Measurements from ENCODE around the gene GALM. TPM values are rescaled to one million over a fixed set of nuclear protein-coding genes. Genes with fewer than 3 reads are reported as not detected.

The GALM gene
- total and polyA plus RNA-seq, 4 donors, result 20.5 to 32.8 (median 26.1) TPM

DNA sequence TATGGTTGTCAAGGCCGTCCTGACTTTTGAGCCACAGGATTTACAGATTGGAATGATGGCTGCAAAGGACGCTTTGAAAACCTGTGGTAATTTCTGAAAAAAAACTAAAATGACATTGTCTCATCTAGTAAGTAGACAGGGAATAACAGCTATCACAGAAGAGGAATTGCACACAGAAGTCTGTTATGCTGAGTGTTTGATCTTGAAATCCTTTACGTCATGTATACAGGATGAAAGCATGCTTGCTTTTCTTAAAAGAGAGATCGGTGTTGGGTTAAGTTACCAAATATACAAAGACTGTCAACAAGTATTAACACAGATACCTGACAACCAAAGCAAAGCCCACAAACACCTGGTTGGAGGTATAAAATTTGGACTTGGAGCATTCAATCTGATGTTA is 97.8 kb downstream of the GALM start:
- peaks cover 2 to 9% (median 4%) of the 10 kb centered on the region in 4 donors for H3K4me1 ChIP-seq (ENCODE audit: control insufficient read depth in 4 of 4, insufficient read depth in 4 of 4, low read length in 3 of 4)
- no peak overlapping the region for H3K27ac ChIP-seq (ENCODE audit: low read depth in 1 of 2, low read length in 2 of 2)
- DNase-seq (ENCODE audit: low spot score), result no peak
- H3K9me3 ChIP-seq (ENCODE audit: control insufficient read depth in 4 of 4, low read length in 3 of 4), result no peaks in the 10 kb centered on the region
- H3K27me3 ChIP-seq (ENCODE audit: control insufficient read depth in 4 of 4, insufficient read depth in 4 of 4, low read length in 3 of 4), result no peaks in the 10 kb centered on the region
- 97% methylated on average over 4 of the region's 4 CpGs for WGBS
- H3K36me3 ChIP-seq (ENCODE audit: control insufficient read depth in 4 of 4, insufficient read depth in 3 of 4, low read depth in 1 of 4, low read length in 3 of 4), result no peaks in the 10 kb centered on the region
- H3K9ac ChIP-seq (ENCODE audit: low read depth in 1 of 2, low read length in 2 of 2), result no peak overlapping the region
- no peak overlapping the region for H3K4me3 ChIP-seq (ENCODE audit: low read depth in 1 of 3, low read length in 3 of 3)
- TF ChIP-seq EGR1 (IDR thresholded peaks at IDR 0.05; ENCODE audit: low read depth in 2 of 2) (no peak), GABPA (IDR thresholded peaks at IDR 0.05 in 1 of 2, conservative IDR thresholded peaks at IDR 0.05 in 1 of 2) (no peak), SP1 (IDR thresholded peaks at IDR 0.05) (no peak), FOXA2 (IDR thresholded peaks at IDR 0.05) (no peak), RAD21 (IDR thresholded peaks at IDR 0.05) (no peak)
- TF ChIP-seq, protein P1, sequence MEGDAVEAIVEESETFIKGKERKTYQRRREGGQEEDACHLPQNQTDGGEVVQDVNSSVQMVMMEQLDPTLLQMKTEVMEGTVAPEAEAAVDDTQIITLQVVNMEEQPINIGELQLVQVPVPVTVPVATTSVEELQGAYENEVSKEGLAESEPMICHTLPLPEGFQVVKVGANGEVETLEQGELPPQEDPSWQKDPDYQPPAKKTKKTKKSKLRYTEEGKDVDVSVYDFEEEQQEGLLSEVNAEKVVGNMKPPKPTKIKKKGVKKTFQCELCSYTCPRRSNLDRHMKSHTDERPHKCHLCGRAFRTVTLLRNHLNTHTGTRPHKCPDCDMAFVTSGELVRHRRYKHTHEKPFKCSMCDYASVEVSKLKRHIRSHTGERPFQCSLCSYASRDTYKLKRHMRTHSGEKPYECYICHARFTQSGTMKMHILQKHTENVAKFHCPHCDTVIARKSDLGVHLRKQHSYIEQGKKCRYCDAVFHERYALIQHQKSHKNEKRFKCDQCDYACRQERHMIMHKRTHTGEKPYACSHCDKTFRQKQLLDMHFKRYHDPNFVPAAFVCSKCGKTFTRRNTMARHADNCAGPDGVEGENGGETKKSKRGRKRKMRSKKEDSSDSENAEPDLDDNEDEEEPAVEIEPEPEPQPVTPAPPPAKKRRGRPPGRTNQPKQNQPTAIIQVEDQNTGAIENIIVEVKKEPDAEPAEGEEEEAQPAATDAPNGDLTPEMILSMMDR (IDR thresholded peaks at IDR 0.05; ENCODE audit: low read depth, low read length, missing input control), result no peak
- TF ChIP-seq, protein P2, sequence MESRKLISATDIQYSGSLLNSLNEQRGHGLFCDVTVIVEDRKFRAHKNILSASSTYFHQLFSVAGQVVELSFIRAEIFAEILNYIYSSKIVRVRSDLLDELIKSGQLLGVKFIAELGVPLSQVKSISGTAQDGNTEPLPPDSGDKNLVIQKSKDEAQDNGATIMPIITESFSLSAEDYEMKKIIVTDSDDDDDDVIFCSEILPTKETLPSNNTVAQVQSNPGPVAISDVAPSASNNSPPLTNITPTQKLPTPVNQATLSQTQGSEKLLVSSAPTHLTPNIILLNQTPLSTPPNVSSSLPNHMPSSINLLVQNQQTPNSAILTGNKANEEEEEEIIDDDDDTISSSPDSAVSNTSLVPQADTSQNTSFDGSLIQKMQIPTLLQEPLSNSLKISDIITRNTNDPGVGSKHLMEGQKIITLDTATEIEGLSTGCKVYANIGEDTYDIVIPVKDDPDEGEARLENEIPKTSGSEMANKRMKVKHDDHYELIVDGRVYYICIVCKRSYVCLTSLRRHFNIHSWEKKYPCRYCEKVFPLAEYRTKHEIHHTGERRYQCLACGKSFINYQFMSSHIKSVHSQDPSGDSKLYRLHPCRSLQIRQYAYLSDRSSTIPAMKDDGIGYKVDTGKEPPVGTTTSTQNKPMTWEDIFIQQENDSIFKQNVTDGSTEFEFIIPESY (IDR thresholded peaks at IDR 0.05), result no peak

DNA sequence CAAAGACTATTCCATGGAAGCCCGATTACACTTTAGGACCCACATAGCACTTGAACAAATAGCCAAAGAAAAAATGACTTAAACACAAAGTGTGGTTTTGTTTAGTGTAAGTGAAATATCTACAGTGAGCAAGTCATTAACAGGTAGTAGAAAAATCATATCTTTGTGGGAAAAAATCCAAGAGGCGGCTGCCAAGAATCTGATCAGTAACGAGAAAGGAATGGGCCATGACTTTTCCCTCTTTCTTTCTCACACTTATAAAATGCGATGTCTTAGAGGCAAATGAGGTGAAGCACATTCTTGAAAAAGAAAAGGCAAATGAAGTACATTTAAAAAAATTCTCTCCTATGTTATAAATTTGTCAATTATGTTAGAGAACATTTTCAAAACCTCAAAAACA is 99.2 kb downstream of the GALM start:
- Histone ChIP-seq H3K4me3 (ENCODE audit: low read depth in 1 of 3, low read length in 3 of 3) (no peak overlapping the region), H3K9ac (ENCODE audit: low read depth in 1 of 2, low read length in 2 of 2) (no peak overlapping the region), H3K27me3 (ENCODE audit: control insufficient read depth in 4 of 4, insufficient read depth in 4 of 4, low read length in 3 of 4) (no peaks in the 10 kb centered on the region), H3K9me3 (ENCODE audit: control insufficient read depth in 4 of 4, low read length in 3 of 4) (no peaks in the 10 kb centered on the region), H3K27ac (ENCODE audit: low read depth in 1 of 2, low read length in 2 of 2) (no peak overlapping the region), H3K36me3 (ENCODE audit: control insufficient read depth in 4 of 4, insufficient read depth in 3 of 4, low read depth in 1 of 4, low read length in 3 of 4) (no peaks in the 10 kb centered on the region), H3K4me1 (ENCODE audit: control insufficient read depth in 4 of 4, insufficient read depth in 4 of 4, low read length in 3 of 4) (peaks cover 2 to 9% (median 4%) of the 10 kb centered on the region in 4 donors)
- TF ChIP-seq HNF4G (IDR thresholded peaks at IDR 0.05), result no peak
- no peak for TF ChIP-seq RXRA (IDR thresholded peaks at IDR 0.05)
- TF ChIP-seq SP1 (IDR thresholded peaks at IDR 0.05), result no peak
- TF ChIP-seq, protein P3, sequence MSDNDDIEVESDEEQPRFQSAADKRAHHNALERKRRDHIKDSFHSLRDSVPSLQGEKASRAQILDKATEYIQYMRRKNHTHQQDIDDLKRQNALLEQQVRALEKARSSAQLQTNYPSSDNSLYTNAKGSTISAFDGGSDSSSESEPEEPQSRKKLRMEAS (IDR thresholded peaks at IDR 0.05), result no peak
- TF ChIP-seq TAF1 (conservative IDR thresholded peaks at IDR 0.05), result no peak
- TF ChIP-seq HNF4A (conservative IDR thresholded peaks at IDR 0.05), result no peak
- TF ChIP-seq EGR1 (IDR thresholded peaks at IDR 0.05; ENCODE audit: low read depth in 2 of 2), result no peak
- TF ChIP-seq, protein P1 (IDR thresholded peaks at IDR 0.05; ENCODE audit: low read depth, low read length, missing input control), result no peak
- TF ChIP-seq, protein P4, sequence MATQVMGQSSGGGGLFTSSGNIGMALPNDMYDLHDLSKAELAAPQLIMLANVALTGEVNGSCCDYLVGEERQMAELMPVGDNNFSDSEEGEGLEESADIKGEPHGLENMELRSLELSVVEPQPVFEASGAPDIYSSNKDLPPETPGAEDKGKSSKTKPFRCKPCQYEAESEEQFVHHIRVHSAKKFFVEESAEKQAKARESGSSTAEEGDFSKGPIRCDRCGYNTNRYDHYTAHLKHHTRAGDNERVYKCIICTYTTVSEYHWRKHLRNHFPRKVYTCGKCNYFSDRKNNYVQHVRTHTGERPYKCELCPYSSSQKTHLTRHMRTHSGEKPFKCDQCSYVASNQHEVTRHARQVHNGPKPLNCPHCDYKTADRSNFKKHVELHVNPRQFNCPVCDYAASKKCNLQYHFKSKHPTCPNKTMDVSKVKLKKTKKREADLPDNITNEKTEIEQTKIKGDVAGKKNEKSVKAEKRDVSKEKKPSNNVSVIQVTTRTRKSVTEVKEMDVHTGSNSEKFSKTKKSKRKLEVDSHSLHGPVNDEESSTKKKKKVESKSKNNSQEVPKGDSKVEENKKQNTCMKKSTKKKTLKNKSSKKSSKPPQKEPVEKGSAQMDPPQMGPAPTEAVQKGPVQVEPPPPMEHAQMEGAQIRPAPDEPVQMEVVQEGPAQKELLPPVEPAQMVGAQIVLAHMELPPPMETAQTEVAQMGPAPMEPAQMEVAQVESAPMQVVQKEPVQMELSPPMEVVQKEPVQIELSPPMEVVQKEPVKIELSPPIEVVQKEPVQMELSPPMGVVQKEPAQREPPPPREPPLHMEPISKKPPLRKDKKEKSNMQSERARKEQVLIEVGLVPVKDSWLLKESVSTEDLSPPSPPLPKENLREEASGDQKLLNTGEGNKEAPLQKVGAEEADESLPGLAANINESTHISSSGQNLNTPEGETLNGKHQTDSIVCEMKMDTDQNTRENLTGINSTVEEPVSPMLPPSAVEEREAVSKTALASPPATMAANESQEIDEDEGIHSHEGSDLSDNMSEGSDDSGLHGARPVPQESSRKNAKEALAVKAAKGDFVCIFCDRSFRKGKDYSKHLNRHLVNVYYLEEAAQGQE (IDR thresholded peaks at IDR 0.05), result no peak
- no peak for TF ChIP-seq YY1 (IDR thresholded peaks at IDR 0.05)
- TF ChIP-seq NR2F2 (IDR thresholded peaks at IDR 0.05), result no peak
- TF ChIP-seq JUND (IDR thresholded peaks at IDR 0.05), result no peak
- TF ChIP-seq, protein P5, sequence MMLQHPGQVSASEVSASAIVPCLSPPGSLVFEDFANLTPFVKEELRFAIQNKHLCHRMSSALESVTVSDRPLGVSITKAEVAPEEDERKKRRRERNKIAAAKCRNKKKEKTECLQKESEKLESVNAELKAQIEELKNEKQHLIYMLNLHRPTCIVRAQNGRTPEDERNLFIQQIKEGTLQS (IDR thresholded peaks at IDR 0.05), result no peak
- TF ChIP-seq FOXA1 (IDR thresholded peaks at IDR 0.05), result no peak
- no peak for TF ChIP-seq RAD21 (IDR thresholded peaks at IDR 0.05)
- TF ChIP-seq GABPA (IDR thresholded peaks at IDR 0.05 in 1 of 2, conservative IDR thresholded peaks at IDR 0.05 in 1 of 2), result no peak
- TF ChIP-seq, protein P2 (IDR thresholded peaks at IDR 0.05), result no peak
- TF ChIP-seq FOXA2 (IDR thresholded peaks at IDR 0.05), result no peak
- no peak for DNase-seq (ENCODE audit: low spot score)
- 73% methylated on average over 4 of the region's 4 CpGs for WGBS

Data from liver (tissue), 9 donors.